Measurements from ENCODE around the gene SGPL1.

The SGPL1 gene

GRCh38 chr10:70927189-70927943, 111.6 kb downstream of the SGPL1 start:
- no peak for FAIRE-seq

GRCh38 chr10:70928140-70928539, 112.4 kb downstream of the SGPL1 start:
- FAIRE-seq = no peak

DNA sequence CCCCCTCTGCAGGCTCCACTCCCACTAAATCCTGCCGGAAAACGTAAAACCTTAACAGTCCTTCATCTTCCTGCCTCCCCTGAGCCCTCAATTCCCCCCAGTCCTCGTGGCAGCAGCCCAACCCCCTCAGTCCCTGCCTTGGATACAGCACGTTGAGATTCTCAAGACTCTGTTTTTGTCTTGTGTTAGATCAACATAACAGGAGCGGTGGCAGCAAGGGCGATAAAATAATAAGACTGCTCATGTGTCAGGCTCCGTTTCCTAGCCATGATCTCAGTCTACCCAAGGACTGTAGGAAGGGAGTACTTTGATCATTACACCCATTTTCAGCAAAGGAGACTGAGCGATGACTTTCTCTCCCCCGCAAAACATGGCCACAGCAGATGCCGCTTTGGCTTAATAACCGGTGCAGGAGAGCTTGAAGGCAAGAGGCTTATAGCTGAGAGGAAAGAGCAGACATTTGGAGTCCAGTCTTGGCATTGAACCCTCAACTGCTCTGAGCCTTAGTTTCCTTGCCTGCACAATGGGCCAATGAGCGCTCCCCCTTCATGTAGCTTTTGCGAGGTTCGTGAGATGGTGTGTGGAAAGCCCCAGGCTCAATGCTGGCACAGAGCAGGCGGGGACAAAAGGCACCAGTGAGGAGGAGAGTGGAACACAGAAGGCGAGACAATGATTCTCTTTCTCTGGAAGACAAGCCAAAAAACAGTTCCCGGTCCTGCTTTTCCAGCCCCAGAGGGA, 114.7 kb downstream of the SGPL1 start:
- FAIRE-seq = no peak
